ENCODE measurements around the gene CDHR5.
"Not testable (repeated sequence)": the region's sequence is repeated elsewhere in the genome, so short reads cannot be mapped to it uniquely, and the experiment has no call there.

CDHR5 gene

DNA sequence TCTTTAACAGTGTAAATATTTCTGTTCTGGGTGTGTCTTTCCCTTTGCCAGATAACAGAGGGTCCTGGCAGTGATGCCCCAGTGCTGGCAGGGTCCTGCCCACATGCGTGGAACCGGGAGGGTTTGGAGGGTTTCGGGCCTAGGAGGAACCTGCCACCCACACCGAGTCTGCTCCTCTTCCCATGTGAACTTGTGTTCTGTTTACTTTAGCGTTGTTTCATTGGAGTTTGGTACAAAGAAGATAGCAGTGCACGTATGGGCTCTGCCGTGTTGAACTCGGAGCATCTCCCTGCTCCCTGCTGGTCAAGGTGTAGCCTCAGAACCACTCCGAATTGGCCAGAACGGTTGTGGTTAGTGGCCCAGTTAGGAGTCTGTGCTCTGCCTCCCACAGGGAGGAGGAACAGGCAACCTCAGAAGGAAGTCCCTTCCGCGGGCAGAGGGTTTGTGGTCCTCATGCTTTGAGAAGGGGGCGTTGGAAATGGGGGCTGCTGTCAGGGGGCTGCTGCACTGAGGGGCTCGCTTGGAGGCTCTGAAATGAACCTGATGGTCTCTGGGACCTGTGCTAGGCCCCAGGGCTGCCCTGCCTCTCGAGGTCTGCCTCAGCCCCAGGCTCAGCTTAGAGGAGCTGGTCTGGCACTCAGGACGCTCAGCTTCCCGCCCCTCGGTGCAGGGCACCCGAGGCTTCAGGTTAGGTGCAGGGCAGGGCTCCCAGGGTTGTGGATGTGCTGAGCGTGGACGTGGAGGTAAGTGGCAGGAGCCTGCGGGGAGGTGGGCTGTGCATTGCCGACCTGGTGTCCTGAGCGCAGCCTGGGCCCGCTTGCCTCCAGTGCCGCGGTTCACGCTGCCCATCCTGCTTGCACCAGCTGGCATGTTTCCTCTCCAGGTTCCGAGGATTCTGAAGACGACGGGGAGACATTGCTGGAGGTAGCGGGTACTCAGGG, 38.1 kb downstream of the CDHR5 start:
- no peak for DNase-seq (ENCODE audit: low read depth in 2 of 2)

DNA sequence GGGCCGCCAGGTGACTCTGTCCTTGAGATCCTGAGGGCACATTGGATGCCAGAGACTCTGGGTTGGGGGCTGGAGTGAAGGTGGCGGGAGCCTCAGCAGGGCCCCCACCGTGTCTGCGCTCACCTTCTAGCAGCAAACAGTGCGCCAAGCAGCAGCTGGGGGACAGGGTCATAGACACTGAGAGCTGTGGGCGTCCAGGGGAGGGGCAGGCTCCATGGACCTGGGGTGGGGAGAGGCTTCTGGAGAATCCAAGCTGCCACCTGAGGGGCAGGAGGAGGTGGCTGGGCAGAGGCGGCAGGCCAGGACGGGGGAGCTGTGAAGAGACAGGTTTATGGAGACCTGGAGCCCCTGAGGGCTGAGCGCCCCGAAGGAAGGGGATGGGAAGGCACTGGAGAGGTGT, 40.5 kb downstream of the CDHR5 start:
- no peak for DNase-seq (ENCODE audit: low read depth in 2 of 2)

DNA sequence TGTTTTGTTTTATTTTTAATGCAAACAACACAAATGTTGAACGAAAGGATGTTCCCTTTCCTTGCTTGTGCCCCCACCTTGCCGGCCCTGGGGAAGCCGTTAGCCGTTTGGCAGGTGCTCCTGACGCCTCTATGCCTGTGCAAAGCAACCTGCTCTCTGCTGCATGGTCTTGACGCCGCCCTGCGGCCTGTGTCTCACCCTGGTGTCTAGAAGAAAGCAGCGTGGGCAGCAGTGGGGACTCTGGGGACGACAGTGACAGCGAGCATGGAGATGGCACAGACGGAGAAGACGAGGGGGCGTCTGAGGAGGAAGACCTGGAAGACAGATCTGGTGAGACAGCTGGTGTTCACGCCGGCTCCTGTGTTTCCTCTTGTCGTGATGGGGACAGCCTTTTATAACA, 43.0 kb downstream of the CDHR5 start:
- DNase-seq (ENCODE audit: low read depth in 2 of 2), result no peak

DNA sequence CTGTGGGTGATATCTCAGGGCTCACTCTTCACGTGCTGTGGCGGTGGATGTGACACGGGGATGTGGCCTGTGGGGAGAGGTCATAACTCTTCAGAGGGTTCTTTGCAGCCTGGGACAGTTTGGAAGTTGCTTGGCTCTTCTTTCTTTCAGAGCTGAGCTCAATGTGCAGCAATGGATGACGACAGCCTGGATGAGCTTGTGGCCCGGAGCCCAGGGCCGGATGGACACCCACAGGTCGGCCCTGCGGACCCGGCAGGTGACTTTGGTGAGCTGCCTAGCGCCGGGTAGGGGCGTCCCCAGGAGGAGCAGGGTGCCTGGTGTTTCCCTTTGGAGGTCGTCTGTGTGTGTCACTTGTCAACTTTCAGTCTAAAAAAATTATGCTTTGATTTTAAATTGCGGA, 43.4 kb downstream of the CDHR5 start:
- no peak for DNase-seq (ENCODE audit: low read depth in 2 of 2)

DNA sequence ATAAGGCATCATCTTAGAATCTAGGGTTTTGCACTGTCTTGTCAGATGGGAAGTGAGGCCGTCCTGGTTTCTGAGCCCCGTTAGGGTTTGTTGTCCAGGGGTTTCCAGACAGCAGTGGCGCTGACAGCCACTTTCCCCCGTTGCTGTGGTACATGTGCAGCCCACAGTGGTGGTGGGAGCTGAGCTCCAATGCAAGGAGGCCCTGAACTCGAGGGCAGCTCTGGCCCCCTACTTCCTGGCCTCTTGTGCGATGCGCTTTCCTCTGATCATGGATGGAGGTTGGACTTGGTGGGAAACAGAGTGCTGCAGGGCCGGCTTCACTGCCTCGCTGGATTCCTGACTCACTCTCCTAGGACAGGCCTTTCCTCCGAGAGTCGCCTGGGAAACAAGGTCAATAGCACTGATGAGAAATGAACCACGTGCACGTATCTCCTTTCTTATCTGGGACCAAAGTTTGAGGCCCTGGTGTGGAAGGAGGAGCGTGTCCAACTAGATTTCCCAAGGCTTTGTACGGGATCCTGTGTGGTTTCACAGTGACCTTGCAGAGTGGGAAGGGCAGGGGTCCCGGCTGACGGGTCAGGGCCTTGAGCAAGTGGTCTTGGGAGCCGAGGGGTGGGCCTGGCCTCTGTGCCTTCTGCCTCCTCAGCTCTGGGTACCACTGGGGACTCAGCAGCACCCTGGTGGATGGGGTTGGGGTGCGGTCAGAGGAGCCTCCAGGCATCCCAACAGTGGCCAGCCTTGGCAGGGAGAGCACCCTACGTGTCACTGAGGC, 44.7 kb downstream of the CDHR5 start:
- DNase-seq (ENCODE audit: low read depth in 2 of 2), result no peak

DNA sequence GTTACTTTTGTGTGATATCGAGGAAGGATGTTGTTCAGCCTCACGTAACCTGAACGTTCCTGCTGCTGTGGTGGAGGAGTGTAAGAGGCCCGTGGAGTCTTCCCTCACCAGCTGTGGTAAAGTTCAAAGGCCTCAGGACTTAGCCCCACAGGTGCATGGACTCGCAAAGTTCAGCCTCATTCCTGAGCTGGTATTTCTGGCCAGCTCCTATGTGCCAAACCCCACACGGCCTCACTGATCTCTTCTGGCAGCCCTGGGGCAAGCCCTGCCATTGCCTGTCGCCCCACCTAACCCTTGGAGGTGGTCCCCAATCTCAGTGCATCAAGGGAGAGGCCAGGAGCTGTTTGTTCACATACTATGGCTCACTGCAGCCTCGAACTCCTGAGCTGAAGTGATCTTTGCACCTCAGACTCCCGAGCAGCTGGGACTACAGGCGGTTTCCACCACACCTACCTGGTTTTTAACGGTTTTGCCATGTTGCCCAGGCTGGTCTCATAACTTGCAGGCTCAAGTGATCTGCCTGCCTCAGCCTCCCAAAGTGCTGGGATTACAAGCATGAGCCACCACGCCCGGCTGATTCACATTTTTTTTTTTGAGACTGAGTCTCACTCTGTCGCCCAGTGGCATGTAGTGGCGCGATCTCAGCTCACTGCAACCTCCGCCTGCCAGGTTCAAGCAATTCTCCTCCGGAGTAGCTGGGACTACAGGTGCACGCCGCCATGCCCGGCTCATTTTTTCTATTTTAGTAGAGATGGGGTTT, 46.3 kb downstream of the CDHR5 start:
- no peak for DNase-seq (ENCODE audit: low read depth in 2 of 2)

DNA sequence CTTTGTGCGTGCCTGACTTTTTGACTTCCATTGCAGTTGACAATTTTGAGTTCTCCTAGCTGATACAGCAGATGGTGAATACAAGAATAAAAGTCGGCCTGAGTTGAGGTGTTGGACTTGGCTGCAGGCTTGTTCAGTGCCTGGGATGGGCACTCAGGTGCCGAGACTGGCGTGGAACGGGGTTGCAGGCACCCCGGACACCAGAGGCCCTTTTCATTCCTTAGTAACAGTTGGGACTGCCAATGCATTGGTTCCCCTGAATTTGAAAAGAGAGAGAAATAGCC, 47.2 kb downstream of the CDHR5 start:
- DNase-seq (ENCODE audit: low read depth in 2 of 2), result no peak

DNA sequence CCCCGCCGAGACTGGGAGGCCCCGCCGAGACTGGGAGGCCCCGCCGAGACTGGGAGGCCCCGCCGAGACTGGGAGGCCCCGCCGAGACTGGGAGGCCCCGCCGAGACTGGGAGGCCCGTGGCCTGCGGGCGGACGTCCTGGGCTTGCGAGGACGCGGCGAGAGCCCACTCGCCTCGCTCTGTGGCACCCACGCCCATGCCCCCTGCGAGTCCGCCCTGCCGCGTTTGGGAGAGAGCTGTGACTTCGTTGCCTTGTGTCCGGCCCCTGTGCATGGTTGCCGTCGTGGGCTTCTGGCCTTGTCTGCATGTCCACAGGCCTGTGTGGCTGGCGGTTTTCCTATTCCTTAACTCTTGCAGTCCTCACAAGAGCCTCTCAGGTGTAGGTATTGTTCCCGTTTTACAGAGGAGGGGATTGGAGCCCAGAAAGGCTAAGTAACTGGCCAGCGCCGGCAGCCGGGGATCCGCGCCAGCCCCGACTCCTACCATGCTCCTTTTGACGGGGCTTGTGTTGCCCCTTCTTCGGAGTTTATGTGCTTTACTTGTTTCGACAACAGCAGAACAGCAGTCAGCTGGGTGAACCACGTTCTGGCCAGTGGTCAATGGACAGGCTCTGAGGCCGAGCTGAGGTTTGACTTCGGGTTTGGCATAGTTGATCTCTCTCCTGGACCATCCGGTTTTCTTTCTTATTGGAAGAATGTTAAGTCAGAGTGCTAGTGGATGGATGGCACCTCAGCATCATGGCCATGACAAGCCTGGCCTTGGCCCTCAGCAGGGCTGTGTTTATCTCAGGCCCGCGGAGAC, 47.7 kb downstream of the CDHR5 start:
- no peak for DNase-seq (ENCODE audit: low read depth in 2 of 2)

DNA sequence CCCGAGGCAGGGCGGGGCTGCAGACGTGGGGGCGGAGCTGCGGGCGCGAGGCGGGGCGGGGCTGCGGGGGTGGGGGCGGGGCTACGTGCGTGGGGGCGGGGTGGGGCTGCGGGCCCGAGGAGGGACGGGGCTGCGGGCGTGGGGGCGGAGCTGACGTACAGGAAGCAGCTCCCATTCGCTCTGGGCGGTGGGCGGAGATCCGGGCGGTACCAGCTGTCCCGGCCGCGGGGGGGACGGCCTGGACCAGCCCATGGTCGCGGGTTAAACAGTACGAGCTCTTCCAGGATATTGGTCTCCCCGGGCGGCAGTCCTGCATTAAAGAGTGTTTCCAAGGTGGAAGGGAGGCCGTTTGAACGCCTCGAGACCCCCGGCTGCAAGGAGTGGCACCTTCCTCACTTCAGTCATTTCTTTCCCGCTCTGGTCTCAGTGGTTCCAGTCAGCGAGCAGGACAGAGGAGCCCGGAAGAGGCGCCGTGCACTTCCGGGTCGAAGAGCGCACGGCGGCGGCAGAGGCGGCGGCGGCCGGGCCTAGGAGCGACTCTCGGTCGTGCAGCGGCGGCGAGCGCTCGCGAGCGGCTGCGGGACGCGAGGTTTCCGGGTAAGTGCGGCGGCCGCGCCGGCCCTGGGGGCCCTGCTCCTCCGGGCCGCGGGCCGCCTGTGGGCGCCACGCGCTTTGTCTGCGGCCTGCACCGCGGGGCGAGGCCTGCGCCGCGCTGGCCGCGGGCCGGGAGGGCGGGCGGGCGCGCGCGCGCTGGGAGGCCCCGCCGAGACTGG, 48.6 kb downstream of the CDHR5 start, which contains the start of gene PHRF1:
TSS of gene PHRF1 (plus strand) at position 475 of the 773 bp plus-strand sequence. CDS start 5,043 bp downstream, outside the sequence.
- peak; percentile 85 to 87 for DNase-seq (ENCODE audit: low read depth in 2 of 2)

DNA sequence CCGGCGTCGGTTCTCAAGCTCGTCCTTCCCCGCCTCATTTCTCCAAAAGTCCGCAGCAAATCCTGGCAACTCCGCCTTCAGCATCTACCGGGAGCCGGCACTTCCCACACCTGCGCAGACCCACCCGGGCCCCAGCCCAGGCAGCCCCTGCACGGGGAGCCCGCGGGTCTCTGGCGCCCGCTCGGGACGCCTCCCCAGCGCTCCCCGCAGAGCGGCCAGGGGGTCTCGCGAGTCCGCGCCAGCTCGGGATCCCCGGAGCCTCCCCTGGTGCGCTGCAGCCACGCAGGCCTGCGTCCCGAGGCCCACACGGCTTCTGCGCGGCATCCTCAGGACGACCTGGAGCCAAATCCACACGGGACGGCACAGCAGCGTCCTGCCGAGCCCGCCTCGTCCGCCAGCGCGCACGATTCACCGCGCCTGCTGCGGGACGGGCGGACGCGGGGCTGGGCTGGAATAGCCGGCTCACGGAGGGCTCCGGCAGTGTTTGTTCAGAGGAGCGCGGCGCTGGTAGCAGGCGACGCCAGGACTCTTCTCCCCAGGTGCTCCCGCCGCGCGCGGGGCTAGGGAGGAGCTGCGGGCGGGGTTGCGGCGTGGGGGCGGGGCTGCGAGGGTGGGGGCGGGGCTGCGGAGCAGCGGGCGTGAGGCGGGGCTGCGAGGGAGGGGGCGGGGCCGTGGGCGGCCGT, 49.3 kb downstream of the CDHR5 start:
- no peak for DNase-seq (ENCODE audit: low read depth in 2 of 2)

DNA sequence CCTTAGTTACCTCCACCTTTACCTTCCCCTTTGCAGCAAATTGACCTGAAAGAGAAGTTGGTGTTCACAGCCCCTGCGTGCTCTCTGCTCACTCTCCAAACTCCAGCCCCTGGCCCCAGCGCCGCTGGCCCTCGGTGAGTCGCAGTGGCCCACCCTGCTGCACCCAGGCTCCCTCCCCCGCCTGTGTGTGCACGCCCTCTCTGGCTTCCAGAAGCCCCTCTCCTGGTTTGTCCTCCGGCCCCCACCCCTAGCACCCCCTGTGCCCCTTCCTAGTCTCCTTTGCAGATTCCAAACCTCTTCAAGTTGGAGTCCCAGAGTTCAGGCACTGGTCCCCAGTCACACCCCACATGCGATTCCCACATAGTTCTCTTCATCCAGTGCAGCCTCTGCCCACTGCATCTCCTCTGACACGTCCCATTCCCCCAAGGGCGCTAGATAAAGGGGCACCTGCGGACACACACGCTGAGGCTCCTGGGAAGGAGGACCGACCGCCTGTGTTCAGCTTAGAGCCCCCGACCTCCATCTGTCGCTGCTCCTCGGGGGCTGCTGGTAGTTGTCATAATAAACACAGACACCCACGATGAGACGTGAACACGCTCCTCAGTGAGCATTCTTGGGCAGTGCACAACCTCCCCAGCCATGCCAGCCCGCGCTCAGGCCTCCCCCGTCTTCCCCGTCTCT, 50.0 kb downstream of the CDHR5 start:
- no peak for DNase-seq (ENCODE audit: low read depth in 2 of 2)

DNA sequence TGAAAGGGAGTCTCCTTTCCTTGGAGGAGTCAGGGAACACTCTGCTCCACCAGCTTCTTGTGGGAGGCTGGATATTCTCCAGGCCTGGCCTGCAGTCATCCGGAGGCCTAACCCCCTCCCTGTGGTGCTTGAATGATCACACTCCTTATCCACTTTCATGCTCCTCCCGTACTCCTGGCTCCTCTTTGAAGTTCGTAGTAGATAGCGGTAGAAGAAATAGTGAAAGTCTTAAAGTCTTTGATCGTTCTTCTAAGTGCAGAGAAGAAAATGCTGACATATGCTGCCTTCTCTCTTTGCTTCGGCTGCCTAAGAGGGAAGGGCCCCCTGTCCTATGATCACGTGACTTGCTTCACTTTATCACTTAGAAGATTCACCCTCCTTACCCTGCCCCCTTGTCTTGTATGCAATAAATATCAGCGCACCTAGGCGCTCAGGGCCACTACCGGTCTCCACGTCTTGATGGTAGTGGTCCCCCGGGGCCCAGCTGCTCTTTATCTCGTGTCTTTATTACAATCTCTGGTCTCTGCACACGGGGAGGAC, 50.7 kb downstream of the CDHR5 start:
- DNase-seq (ENCODE audit: low read depth in 2 of 2), result not testable (repeated sequence)

DNA sequence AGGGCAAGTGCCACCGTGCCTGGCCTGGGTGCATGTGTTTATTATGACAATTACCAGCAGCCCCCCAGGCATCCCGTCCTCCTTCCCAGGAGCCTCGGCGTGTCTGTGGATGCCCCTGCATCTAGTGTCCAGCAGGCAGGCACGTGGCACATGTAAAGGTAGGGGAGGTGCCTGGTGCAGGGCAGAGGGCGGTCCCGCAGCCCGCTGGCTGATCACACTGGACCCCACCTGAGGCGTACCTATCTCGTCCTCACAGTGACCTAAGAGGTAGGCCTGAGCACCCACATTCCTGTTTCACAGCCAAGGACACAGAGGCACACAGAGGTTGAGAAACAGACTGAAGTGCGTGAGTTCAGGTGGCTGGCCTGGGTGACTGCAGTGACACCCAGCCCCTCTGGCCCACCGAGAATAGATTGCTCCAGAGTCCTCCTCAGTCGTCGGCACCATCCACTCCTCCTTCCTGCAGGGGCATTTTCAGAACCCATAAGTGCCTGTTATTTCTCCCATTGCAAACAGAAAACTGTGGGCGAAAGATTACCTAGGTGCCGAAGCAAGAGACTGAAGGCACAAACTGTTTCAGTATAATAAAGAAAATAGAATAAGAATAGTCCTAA, 51.5 kb downstream of the CDHR5 start:
- no peak for DNase-seq (ENCODE audit: low read depth in 2 of 2)

DNA sequence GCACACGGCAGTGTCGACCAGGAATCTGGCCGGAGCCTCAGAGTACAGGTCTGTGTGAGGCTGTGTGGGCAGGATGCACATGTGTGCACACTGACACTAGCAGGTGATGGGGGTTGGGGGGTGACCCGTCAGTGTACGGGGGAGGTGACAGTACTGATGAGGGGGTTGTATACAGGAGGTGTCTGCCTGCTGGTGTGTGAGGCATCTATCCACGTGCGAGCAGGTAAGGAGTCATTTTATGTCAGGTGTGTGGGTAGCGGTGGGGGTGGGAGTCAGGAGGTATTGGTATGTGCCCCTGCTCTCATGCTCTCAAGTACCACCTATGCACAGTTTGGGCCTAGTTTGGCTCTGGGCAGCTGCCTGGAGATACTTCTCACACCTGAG, 53.0 kb downstream of the CDHR5 start:
- no peak for DNase-seq (ENCODE audit: low read depth in 2 of 2)

DNA sequence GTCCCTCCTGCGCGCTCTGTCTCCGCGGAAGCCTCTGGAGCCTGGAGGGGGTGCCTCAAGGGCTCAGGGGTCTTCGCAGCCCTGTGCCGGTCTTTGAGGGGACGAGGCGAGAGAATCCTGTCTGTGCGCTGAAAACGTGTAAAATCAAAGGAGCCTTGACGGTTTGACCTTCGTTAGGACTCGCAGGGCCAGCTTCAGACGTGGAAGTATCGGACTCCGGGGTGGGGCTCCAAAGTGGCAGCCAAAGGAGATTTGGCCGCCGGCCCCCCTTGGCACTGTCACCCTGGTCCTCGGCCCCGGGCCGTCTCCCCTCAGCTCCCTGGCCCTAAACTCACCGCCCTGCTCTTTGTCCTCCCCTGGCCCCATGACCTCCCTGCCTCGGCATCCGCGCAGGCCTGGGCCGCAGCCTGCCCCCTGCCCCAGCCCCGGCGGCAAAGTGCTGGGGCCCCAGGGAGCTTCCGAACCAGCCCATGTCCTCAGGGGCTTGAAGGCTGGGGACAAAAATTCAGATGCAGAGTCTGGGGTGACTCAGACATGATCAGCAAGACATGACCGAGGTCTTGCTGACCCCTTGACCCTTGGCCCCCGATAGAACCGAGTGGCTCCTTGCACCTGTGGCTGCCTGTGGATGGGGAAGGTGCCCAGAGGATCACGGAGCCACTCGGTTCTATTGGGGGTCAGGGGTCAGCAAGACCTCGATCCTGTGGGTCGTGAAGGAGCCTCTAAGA, 55.4 kb downstream of the CDHR5 start:
- DNase-seq (ENCODE audit: low read depth in 2 of 2), result no peak

DNA sequence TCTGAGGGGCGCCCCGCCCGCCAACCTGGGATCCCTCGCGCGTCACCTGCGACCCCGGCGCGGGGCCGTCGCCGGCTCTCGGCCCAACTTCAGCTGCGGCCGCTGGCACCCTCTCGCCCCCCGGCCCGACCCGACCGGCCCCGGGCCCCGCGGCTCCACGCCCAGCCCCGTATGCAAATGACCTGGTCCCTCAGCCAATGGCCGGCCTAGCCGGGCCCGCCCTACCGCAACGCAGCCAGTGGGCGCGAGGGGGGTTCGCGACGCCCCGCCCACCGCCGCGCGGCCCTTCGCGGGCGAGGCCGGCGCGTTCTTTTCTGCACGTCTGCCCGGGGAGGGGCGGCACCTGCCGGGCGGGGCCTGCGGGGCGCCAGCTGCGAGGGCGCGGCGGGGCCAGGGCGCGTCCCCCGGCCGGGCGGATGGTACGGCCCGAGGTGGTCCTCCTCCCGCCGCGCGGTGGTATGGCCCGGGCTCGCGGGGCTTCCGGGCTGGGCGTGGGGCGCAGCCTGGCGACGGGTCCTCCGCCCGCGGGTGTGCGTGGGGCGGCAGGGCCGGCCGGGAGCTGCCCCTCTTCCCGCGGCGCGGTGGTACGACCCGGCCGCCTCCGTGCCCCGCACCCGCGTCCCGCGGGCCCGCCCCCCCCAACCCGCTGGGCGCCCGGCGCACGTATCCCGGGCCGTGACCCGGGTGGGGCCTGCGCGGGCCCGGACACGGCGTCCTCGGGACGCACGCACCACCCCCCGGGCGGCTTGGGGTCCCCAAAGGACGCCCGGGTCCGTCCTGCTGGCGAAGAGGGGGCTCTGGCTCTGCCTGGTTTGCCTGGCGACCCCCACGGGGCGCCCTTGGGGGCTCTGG, 56.2 kb downstream of the CDHR5 start:
- peak; percentile 87 to 90 for DNase-seq (ENCODE audit: low read depth in 2 of 2)

DNA sequence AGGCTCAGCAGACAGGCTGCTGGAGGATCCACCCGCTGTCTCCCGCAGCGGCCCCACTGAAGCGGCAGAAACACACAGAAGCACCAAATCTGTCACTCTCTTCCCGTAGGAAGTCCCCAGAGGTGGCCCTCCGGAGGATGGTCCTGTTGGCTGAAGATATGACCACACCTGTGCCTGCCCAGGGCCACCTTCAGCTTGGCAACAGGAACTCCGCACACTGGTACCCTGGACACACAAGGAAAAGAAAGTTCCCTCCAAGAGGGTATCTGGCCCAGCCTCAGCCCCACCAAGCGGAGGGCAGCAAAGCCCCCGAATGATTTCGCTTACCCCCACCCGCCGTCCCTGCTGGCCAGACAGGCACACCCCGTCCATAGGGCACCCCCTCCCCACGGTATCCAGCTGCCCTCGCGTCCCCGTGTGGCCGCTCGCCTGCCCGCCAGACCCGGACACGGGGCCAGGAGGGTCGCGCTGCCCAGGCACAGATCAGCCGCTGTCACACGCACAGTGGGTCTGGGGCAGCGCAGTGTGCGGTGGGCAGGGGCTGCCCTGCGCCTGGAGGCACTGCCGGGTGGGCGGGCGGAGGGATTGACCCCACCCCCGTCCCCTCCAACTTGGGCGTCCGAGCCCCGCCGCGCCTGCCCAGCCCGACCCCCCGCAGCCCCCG, 57.0 kb downstream of the CDHR5 start:
- no peak for DNase-seq (ENCODE audit: low read depth in 2 of 2)

Measured in fibroblast of skin of left quadriceps (primary cell).